Mucosa of descending colon (tissue), 3 donors: Measurements from ENCODE around the gene LONRF2. TPM values are rescaled to one million over a fixed set of nuclear protein-coding genes. Genes with fewer than 3 reads are reported as not detected.
"Not testable (repeated sequence)": the region's sequence is repeated elsewhere in the genome, so short reads cannot be mapped to it uniquely, and the experiment has no call there.

Source experiments
- ATAC-seq: fragments of 200-7000 bp; cut with Tn5 transposase; one replicate; pipeline ENCODE4 v1.9.1; 2020; ENCODE audit warnings: mild to moderate bottlenecking, moderate library complexity
- DNase-seq, 3 donors: peaks; one replicate each; pipeline ENCODE4 v3.0.0-alpha.2; 2020
- H3K36me3 ChIP-seq: fragments of 200-600 bp; one replicate; pipeline ENCODE4 v1.8.0; 2021; ENCODE audit warnings: low read depth, mild to moderate bottlenecking
- H3K4me1 ChIP-seq: fragments of 200-600 bp; one replicate; pipeline ENCODE4 v1.8.0; 2021; ENCODE audit warnings: low read depth, mild to moderate bottlenecking
- H3K4me3 ChIP-seq: fragments of 200-600 bp; one replicate; pipeline ENCODE4 v1.8.0; 2021; ENCODE audit warnings: mild to moderate bottlenecking
- H3K9me3 ChIP-seq: fragments of 200-600 bp; one replicate; pipeline ENCODE4 v1.8.0; 2021; ENCODE audit warnings: mild to moderate bottlenecking
- intact Hi-C, 2 donors: fragments of 100-400 bp; cut with DNase I in 1 of 2; cut with micrococcal nuclease in 1 of 2; formaldehyde crosslinking; loops; one replicate each; pipeline versions ENCODE4 v1.11.0 to v1.11.1; 2022; cut with DNase I, micrococcal nuclease
- total RNA-seq, 3 donors: library from RNA; stranded (reverse); fragmentation: NEBNext Ultra II Directional in 2 of 3; extraction: Animal tissue kit (Norgen Biotek cat#: 25700) in 2 of 3; gene quantifications; one replicate each; pipeline versions ENCODE4 v1.2.1 to v1.2.4, GENCODE V29; 2021 to 2023
- TF ChIP-seq, protein P1 (sequence below): fragments of 200-600 bp; IDR thresholded peaks from one replicate; pipeline ENCODE4 v1.8.0; 2022; ENCODE audit warnings: antibody characterized with exemption, mild to moderate bottlenecking
- donor health status: DM: no; HTN: no; CAD: no; lungs with moderate emphysema.
- donor health status: DM: no; HTN: no; CAD: no.
- donor health status: DM: no; HTN: yes; CAD: no.

Gene LONRF2
- total RNA-seq, 3 donors from 2014 or later: 0.41 to 19.9 (median 0.67) TPM

DNA sequence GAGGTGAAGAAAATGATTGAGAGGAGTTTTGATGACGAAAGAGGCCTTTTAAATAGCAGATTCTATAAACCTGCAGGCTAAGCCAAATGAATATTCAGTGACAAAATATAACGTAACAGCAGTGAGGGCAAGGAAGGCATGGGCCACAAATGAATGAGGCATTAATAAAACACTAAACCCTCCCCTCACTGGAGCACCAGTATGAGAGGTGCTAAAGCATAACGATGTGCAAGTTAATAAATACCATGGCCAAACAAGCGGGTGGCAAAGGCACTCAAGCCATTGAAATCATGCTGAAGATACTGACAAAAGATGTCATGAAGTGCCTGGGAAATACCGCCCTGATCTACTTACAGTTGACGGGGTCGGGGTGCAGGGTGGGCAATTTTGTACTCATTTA lies 30.2 kb upstream of the LONRF2 start:
- intact Hi-C loops: no loop called here
- ATAC-seq (no peak), DNase-seq (no peak)
- TF ChIP-seq, protein P1, sequence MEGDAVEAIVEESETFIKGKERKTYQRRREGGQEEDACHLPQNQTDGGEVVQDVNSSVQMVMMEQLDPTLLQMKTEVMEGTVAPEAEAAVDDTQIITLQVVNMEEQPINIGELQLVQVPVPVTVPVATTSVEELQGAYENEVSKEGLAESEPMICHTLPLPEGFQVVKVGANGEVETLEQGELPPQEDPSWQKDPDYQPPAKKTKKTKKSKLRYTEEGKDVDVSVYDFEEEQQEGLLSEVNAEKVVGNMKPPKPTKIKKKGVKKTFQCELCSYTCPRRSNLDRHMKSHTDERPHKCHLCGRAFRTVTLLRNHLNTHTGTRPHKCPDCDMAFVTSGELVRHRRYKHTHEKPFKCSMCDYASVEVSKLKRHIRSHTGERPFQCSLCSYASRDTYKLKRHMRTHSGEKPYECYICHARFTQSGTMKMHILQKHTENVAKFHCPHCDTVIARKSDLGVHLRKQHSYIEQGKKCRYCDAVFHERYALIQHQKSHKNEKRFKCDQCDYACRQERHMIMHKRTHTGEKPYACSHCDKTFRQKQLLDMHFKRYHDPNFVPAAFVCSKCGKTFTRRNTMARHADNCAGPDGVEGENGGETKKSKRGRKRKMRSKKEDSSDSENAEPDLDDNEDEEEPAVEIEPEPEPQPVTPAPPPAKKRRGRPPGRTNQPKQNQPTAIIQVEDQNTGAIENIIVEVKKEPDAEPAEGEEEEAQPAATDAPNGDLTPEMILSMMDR: no peak
- Histone ChIP-seq H3K36me3 (no peaks in the 10 kb centered on the region), H3K9me3 (no peaks in the 10 kb centered on the region), H3K4me3 (no peak overlapping the region), H3K4me1 (no peaks in the 10 kb centered on the region)

DNA sequence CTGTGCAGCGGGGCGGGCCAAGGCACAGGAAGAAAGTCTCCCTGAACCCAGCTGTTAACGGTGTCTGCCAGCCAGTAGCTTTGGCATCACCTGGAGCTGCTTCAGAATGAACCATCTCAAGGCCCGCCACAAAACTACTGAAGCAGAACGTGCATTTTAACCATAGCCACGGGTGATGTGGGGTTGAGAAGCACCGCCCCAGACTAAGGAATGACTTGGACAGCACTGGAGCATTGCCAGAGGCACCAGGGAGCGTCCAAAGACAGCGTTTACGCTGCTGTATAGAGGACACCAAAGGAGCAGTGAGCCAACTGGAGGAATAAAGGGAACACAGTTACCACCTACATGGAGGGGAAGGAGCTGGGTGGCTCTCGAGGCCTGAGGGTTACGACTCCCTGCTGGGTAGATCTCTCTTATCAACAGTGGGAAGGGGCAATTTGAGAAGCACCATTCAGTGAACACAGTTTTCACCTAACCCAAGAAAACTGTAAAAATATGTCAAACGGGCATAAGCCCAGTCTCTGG lies 28.4 kb upstream of the LONRF2 start:
- ATAC-seq: no peak
- no peaks in the 10 kb centered on the region for H3K9me3 ChIP-seq
- intact Hi-C loops: no loop called here
- DNase-seq: no peak
- no peak overlapping the region for H3K4me3 ChIP-seq
- no peaks in the 10 kb centered on the region for H3K4me1 ChIP-seq
- no peaks in the 10 kb centered on the region for H3K36me3 ChIP-seq
- TF ChIP-seq, protein P1: no peak

DNA sequence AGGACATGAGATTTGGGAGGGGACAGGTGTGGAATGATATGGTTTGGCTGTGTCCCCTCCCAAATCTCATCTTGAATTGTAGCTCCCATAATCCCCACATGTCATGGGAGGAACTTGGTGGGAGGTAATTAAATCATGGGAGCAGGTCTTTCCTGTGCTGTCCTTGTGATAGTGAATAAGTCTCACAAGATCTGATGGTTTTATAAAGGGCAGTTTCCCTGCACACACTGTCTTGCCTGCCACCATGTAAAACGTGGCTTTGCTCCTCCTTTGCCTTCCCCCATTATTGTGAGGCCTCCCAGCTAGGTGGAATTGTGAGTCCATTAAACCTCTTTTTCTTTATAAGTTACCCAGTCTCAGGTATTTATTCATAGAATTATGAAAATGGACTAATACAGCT lies 22.8 kb upstream of the LONRF2 start:
- intact Hi-C loops, H3K9me3 ChIP-seq, DNase-seq, ATAC-seq, H3K36me3 ChIP-seq, H3K4me3 ChIP-seq, H3K4me1 ChIP-seq: not testable (repeated sequence)

DNA sequence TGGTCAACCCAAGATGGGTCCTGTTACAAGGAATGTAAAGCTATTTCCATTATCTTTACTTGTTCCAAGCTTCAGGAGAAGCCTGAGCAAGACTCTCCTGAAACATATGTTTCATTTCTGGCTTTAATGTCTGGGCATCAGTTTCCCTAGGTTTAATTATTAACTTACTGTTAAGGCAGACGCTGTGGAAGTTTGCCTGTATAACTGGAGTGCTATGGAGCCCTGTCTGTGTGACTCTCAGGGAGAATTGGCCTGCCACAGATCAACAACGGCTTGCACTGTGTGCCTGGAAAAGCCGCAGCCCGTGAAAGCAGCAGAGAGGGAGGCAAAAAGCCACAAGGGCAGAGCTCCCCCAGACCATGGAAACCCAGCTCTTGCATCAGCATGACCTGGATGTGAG lies 22.1 kb upstream of the LONRF2 start:
- no peak for ATAC-seq
- no peak for DNase-seq
- no peaks in the 10 kb centered on the region for H3K9me3 ChIP-seq
- intact Hi-C loops: no loop called here
- no peaks in the 10 kb centered on the region for H3K4me1 ChIP-seq
- TF ChIP-seq, protein P1: no peak
- H3K36me3 ChIP-seq: no peaks in the 10 kb centered on the region
- H3K4me3 ChIP-seq: no peak overlapping the region

DNA sequence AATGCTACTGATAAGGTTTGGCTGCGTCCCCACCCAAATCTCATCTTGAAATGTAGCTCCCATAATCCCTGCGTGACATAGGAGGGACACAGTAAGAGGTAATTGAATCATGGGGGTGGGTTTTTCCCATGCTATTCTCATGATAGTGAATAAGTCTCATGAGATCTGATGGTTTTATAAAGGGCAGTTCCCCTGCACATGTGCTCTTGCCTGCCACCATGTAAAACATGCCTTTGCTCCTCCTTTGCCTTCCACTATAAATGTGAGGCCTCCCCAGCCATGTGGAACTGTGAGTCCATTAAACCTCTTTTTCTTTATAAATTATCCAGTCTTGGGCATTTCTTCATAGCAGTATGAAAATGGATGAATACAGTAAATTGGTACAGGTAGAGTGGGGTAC lies 20.2 kb upstream of the LONRF2 start:
- H3K4me1 ChIP-seq, H3K9me3 ChIP-seq, DNase-seq, ATAC-seq, H3K36me3 ChIP-seq, intact Hi-C loops, H3K4me3 ChIP-seq: not testable (repeated sequence)

DNA sequence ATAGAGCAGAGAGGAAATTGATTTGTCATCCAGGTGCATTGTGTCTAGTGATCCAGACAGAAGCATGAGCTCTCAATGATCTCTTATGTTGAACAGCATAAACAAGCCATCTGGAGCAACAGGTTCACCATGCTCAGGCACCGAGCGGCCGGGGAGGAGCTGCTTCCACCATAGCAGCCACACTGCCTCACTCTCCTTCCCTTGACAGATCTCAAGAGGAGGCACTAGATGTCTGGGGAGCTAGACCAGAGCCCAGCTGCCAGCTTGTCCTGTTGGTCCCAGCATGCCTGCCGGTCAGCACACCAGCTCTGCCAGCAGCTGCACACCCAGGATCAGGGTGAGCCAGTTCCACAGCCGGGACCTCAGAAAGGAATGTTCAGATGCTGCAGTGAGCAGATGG lies 17.5 kb upstream of the LONRF2 start:
- Histone ChIP-seq H3K9me3 (no peaks in the 10 kb centered on the region), H3K4me1 (no peaks in the 10 kb centered on the region), H3K36me3 (no peaks in the 10 kb centered on the region), H3K4me3 (no peak overlapping the region)
- DNase-seq: no peak
- TF ChIP-seq, protein P1: no peak
- intact Hi-C loops: no loop called here
- ATAC-seq: no peak

DNA sequence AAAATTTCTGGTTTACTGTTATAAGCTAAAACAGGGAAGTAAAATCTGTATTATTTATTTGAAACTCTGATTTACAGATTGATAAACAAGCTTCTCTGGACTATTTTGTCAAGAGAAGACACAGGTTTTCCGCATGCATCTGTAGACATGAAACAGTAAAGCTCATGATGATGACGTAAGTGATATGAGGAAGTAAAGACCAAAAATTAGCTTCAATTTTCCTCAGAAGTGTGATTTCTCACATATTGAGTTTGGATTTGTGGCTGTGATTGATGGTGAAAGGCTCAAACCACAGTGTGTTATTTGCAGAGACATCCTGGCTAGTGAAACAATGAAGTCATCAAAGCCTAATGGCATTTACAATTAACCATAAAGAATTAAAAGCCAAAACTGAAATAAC lies 12.6 kb upstream of the LONRF2 start:
- intact Hi-C loops: no loop called here
- ATAC-seq (no peak), DNase-seq (no peak)
- Histone ChIP-seq H3K4me3 (no peak overlapping the region), H3K4me1 (no peaks in the 10 kb centered on the region), H3K36me3 (no peaks in the 10 kb centered on the region), H3K9me3 (no peaks in the 10 kb centered on the region)
- TF ChIP-seq, protein P1: no peak
